Articular chondrocyte of knee joint (primary cell): ENCODE results near the gene CXCL14. TPM values are rescaled to one million over a fixed set of nuclear protein-coding genes. Genes with fewer than 3 reads are reported as not detected.

Experiments used
- total RNA-seq: library from RNA; depleted of rRNA; stranded (reverse); fragments of >200 nt; gene quantifications from 2 replicates; pipeline ENCODE4 v1.2.3, GENCODE V29; 2012

Gene CXCL14
- 0.13 and 0.32 TPM in 2 replicates for total RNA-seq

GRCh38 chr5:135578685-135579341, at the start of gene CXCL14:
CXCL14 (minus strand) TSS chr5:135578991; CDS start chr5:135578778, 213 bp downstream.

GRCh38 chr5:135535820-135536801, 42.7 kb downstream of the CXCL14 start, which contains the start of gene NEUROG1:
NEUROG1 (minus strand) TSS chr5:135535964; CDS start chr5:135535690, 274 bp downstream.

Other genes with a start within 250 kb of the CXCL14 start
- 123 and 130 TPM in 2 replicates for gene MACROH2A1, start 179.8 kb downstream of the CXCL14 start, total RNA-seq
- not detected in 2 replicates for gene DCANP1, start 131.6 kb downstream of the CXCL14 start, total RNA-seq
- gene TIFAB, start 126.6 kb downstream of the CXCL14 start, total RNA-seq, result not detected in 2 replicates
- not detected in 2 replicates for gene NEUROG1, start 43.0 kb downstream of the CXCL14 start, total RNA-seq